ENCODE results near the gene AGAP1.
"Not testable (repeated sequence)": the region's sequence is repeated elsewhere in the genome, so short reads cannot be mapped to it uniquely, and the experiment has no call there.

Gene AGAP1

DNA sequence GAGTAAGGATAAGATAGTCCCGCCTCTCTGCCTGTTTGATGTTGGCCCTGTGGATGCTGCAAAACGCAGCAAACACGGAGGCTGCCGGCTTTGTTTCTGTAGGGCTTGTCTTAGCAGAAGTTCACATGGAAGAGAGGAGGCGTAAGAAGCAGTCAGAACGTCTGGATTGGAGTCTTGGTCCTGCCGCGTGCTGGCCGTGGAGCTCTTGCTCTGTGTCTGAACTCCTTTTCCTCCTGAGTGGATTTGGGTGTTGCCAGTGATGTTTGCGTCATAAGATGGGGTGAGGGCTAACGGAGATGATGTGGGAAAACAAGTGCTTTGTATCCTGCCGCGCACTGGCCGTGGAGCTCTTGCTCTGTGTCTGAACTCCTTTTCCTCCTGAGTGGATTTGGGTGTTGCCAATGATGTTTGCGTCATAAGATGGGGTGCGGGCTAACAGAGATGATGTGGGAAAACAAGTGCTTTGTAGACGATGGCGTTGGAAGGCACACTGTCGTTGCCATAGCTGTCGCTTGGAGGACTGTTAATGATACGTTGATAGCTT, 240.9 kb downstream of the AGAP1 start:
- no peak for DNase-seq (ENCODE audit: low read depth in 3 of 3)

DNA sequence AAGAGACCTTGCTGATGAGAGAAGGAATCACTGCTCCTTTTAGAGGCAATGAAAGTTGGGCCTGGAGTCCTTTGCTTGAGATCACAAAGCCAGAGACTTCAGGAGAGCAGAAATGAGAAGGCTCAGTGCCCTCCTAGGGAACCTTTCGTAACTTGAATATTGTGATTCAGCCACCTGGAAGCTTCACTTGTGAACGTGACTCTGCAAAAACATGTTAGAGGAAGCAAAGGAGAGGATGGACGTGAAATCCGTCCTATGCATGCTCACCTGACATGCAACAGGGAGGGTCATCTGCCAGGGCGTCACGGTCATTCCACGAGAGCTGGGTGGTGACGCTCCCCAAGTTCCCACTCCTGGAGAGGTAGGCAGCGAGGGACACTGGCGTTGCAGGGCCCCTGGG, 243.6 kb downstream of the AGAP1 start:
- DNase-seq (ENCODE audit: low read depth in 3 of 3): no peak

DNA sequence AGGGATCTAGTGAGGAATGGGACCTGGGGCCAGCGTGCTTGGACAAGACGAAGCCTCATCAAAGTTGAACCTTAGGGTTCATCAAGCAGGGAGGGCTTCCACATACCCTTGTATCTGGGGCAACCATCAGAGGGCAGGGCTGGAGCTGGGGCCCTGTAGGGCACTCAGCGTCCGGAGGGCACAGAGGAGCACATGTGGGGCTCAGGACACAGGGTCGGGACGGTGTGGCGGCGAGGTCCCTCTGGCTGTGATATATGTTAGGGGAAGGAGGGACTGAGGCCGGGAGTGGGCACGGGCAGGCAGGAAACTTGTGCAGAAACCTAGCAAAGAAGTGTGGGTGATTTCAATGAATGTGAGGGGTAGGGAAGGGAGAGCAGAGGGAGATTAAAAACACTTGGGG, 244.0 kb downstream of the AGAP1 start:
- DNase-seq (ENCODE audit: low read depth in 3 of 3): no peak

DNA sequence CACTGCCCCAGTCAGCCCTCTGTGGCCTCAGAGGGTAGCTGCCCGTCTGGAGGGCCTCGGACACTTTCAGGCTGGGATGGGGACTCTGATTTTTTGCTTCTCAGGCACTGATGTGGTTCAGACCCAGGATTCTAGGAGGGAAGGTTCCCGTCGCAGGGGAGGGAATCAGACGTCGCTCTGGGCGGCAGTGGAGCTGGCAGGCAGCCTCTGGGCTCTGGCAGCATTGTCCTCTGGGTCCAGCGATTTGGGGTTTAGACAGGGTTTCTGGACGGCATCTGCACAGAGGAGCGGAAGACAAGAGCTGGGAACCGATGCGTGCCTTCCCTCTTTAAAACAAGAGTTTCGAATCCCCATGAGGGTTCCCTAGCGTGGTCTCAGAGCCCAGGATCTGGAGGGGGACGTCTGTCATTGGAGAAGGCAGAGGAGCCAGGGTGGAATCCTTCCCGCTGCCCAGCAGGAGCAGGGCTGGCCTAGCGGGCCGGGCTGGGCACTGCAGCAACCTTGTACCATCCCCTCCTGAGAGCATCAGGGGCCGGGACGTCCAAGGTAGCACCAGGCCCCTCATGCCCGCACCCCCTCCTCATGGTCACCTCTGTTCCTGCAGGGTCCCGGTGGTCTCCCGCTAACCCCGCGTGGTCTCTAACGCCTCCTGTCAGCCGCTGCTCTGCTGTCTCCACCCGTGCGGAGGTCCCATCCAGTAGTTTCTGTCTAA, 246.0 kb downstream of the AGAP1 start:
- no peak for DNase-seq (ENCODE audit: low read depth in 3 of 3)

DNA sequence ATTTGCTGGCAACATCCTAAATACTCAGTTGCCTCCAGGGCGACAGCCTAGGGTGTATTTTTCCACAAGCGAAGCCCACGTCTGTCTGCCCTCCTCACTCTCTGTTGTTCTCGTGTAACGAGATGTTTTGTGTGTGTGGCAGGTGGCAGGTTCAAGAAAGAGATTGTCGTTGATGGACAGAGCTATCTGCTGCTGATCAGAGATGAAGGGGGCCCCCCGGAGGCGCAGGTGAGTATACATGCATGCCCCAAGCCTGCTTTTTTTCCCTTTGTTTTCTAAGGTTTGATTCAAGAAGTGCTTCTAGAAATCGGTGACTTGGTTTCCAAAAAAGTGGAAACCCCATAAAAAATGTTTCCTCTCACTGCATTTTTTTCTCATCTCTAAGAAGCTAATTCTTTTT, 247.0 kb downstream of the AGAP1 start:
- no peak for DNase-seq (ENCODE audit: low read depth in 3 of 3)

DNA sequence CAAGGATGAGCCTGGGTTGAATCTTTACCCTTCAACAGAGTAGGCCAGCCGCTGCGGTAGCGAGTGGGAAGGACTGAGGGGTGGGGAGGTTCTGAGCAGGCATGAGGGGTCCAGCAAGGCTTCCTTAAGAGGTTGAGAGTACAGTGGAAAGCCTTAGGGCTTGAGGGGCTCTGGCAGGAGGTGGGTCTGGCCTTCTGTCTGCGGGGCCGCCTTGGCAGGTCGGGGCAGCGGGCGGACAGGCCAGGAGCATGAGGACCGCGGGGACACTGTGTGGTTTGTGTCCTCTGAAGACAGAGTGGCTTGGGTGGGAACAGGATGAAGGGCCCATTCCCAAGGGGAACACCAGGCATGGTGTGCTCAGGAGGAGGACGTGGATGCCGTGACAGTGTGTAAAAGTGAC, 250.3 kb downstream of the AGAP1 start:
- DNase-seq (ENCODE audit: low read depth in 3 of 3): no peak

DNA sequence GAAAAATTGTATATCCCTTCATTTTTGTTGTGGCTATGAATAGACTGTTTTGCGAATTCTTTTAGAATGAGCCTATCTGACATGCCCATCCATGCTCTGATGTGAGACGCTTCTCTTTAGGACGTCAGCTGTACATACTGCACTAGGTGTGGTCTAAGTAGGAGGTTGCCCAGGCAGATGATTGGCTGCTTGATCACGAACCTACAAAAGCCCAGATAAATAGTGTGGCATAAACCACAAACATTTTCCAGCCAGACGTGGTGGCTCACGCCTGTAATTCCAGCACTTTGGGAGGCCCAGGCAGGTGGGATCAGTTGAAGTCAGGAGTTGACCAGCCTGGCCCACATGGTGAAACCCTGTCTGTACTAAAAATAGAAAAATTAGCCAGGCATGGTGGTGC, 251.8 kb downstream of the AGAP1 start:
- no peak for DNase-seq (ENCODE audit: low read depth in 3 of 3)

DNA sequence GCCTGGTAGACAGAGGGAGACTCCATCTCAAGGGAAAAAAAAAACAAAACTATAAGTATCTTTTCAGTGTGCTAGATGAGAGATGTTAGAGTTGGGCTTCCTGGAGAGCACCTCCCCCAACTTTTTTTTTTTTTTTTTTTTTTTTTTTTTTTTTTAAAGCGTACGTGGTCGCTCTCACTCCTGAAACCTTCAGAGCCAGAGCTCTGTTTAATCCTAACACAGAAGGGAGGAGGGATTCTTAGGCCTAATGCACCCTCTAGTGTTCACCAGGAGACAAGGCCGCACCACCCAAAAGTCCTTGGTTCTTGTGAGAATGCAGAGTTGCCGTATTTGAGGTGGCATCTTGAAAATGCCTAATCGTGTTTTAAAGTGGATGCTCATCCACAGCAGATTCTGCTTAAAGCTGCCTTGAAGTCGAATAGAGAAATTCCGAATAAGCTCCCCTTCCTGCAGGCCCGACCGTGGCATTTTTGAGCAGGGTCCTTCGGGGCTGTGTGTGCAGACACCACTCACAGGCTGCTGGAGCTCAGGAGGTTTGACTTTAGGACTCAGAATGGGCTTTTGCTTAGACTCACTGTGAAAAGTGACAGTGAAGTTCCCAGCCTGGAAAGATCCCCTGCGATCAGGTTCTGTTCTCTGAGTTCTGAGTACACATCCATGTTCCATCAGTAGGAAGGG, 252.6 kb downstream of the AGAP1 start:
- DNase-seq (ENCODE audit: low read depth in 3 of 3): peak; percentile 16 to 25 (median 18)

DNA sequence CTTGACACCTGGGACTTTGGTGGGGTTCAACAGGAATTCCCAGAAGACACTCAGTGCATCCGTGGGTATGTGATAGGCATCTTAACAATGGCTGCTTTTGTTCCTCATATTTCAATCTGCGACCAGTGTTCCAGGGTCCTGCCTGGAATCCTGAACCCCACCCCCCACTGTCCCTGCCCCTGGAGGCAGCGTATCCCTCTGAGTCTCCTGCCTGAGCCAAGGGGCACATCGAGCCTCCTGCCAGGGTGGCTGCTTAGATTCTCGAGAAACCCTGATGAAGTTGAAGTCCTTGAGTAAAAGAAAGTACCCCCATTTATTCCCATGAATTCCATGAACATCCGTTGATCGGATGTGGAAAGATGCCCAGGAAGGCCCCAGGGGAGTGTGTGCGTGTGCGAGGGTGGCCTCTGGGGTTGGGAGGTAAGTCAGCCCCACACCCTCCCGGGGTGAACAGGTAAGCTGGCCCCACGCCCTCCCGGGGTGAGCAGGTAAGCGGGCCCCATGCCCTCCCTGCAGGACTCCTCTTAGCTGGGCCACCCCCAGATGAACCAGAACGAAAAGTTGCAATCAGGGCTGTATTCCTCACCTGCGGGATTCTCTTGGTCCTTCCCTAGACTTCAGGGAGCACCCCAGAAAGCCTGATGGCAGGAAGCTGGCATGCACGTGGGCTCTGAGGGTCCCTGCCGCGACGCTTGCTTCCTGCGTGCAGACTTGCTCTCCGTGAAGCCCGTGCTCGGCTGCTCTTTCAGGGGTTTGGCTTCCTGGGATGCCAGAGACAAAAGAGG, 253.3 kb downstream of the AGAP1 start:
- no peak for DNase-seq (ENCODE audit: low read depth in 3 of 3)

DNA sequence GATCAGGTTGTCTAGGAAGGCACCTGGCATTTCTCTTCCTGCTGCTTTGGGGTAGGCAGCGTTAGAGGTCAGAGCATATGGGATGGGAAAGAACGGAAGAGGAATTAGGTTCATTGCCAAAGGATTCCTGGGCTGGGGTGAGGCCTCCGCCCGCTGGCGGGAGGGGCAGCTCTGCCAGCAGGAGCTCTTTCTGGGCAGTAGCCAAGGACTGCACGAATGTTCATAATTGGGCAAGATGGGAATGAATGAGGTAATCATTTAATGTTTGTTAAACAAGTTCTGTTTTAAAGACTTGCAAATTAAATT, 253.9 kb downstream of the AGAP1 start:
- no peak for DNase-seq (ENCODE audit: low read depth in 3 of 3)

DNA sequence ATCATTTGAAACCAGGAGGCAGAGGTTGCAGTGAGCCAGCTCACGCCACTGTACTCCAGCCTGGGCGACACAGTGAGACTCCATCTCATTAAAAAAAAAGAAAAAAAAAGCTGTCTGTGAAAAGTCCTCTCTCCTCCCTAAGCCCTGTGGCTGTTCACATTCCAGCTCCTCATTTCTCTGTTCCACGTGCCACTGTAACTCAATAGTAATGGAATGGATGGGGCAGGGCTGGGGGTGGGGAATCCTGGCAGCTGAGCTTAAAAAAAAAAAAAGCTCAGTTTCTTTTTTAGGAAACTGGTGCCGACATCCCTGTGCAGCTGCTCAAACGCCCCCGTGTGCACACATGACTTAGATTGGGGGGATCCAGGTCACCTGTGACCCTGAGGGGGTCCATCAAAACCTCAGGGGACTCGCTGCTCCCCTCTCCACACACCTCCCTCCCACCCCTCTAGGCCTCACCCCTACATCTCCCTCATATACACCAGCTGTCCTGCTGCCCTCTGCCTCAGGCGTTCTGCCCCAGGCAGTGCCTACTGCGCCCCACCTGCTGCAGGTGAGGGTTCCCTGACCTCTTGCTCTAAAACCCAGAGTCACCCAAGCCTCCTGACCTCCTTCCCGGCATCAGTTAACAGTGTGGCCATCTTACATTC, 255.4 kb downstream of the AGAP1 start:
- DNase-seq (ENCODE audit: low read depth in 3 of 3): no peak

DNA sequence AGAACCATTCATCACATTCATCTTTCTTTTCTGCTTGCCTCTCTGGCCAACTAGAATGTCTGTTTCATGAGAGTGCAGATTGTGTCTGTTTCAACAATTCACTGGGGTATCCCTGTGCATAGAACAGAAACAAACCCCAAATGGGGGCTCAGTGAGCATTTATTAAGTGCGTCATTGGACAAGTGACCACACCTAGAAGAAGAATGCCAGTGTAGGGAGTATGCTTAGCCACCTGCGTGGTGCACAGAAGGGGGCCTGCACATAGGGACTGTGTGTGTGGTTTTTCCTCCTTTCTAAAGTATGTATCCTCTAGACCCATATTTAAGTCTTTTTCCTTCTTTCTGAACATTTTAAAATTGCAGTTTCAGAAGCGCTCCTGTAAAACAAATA, 255.9 kb downstream of the AGAP1 start:
- DNase-seq (ENCODE audit: low read depth in 3 of 3): no peak

DNA sequence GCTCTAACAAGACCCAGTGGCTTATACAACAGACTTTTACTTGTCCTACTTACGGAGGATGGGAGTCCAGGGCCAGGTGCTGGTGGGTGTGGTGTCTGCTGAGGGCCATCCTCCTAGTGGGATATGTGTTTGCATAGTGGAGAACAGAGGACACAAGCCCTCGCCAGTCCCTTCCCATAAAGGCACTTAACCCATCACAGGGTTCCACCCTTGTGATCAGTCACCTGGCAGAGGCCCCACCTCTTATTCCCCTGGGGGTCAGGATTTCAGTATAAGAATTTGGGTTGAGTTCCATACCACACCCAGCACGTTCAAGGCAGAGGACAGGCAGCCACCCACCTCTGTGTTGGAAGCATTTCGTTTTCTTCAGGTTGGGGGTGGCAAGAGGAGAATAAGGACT, 259.0 kb downstream of the AGAP1 start:
- DNase-seq (ENCODE audit: low read depth in 3 of 3): no peak

DNA sequence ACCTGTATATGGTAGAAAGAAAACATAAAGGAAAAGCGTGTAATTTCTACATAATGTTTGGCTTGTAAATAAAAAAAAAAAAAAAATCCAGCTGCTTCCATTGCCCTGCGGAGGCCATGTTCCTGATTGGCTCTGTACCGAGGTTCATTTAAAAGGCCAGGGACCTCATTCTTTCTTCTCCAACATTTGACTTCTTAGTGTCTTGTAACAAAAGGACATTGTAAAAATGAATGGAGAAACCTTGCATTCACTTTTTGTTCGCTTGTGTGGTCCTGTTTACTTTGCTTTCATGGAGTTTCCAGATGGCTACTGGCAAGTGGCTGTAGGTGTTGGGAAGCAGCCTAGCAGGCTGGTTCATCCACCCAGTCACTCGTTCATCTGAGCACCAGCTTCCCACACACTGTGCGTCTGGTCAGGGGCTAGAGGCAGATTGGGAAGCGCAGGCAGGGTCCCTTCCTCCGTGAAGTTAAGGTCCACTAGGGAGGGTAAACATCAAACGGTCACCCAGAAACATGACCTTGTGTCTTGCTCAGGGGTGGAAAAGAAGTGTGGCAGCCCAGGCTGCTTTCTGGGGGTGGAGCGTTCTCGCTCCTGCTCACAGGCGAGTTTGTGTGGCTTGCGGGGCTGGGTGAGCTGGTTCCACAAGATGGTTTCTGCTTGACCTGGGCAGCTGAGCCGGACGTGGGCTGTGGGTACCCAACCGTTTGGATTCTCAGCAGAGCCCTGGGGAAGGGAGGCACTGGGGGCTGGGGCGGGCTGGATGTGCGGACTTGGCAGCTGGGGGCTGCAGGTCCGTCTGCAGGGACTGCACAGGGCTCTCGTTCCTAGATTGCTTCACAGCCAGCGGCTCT, 260.7 kb downstream of the AGAP1 start:
- DNase-seq (ENCODE audit: low read depth in 3 of 3): no peak

DNA sequence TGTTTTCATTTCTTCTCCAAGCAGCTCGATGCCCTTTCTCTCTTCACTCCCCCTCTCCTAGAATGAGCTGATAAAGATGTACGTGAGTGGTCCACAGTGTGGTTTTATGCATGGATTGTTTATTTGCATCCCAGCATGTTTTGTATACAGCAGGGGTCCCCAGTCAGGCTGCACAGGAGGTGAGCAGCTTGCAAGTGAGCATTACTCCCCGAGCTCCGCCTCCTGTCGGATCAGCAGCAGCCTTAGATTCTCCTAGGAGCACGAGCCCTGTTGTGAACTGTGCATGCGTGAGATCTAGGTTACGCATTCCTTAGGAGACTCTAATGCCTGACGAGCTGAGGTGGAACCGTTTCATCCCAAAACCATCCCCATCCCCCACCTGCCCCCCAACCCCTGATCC, 262.6 kb downstream of the AGAP1 start:
- DNase-seq (ENCODE audit: low read depth in 3 of 3): no peak

DNA sequence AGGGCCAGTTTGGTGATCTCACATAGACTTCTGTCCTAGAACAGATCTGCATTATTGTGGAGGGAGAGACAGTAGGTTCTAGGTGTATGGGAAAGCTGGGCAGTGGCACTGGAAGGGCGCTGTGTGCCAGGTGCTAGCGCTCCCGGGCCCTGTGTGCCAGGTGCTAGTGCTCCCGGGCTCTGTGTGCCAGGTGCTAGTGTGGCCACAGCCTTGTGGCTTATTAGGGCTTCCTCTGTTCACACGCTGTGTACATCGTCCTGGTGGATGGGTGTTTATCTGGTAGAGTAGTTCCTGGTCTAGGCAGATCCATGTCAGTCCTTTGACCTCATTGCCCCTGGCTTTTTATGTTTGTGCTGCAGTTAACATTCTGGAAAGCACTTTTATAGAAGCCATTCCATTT, 263.4 kb downstream of the AGAP1 start:
- DNase-seq (ENCODE audit: low read depth in 3 of 3): no peak

DNA sequence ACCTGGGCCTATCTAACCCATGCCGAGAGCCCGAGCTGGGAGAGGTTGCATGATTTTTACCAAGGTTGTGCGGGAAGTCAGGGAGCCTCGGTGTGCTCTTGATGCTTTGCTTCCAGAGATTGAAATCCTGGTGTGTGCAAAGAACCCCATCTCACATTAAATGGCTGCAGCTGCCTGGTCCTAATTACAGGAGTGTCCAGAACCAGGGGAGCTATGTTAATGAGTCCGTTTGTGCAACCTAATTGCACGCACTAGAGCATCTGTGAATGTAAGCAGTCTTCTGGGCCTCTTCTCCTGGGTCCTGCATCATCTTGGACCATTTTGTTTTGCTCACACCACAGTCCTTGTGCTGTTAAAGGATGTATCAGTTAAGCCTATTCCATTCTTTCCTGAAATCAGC, 263.8 kb downstream of the AGAP1 start:
- DNase-seq (ENCODE audit: low read depth in 3 of 3): no peak

DNA sequence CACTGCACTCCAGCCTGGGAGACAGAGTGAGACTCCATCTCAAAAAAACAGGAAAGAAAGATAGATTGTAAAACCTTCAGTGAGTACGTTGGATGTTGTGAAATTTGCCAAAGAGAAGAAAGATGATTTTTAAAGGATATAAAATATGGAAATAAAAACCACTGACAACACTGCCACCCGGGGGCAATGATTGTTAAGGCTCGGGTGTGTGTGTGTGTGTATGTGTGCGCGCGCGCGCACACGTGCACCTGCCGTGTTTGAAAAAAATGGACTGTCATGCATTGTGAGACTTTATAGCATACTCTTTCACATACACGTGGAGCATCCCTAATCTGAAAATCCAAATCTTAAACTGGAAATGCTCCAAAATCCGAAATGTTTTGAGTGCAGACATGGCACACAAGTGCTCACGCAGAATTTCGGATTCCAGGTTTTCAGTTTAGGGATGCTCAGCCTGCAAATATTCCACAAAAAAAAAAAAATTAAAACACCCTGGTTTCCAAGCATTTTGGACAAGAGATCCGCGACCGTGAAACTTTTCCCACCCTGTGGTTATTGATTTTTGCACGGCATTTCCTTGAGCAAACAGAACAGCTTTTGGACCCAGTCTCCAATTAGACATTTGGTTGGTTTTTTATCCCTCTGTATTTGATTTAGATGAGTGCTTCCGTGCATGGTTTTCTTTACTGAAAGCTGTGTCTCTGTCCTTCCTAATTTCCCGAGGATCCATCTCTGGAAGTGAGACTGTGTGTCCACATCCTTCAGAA, 269.2 kb downstream of the AGAP1 start:
- no peak for DNase-seq (ENCODE audit: low read depth in 3 of 3)

DNA sequence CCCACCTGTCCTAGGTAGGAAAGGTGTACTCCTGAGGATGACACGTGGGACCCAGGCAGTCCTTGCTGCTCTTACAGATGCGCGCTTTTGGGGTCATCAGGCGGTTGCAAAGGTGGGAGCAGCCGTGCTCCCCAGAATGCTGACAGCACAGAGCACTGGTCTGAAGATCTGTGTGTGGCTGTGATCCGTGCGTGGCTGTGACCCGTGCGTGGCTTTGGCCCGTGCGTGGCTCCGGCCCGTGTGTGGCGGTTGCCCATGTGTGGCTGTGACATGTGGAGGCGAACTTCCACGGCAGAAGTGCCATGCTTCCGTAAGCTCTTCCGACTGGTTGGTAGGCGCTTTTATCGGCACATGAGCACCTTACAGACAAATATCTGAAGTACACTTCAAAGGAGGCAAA, 270.0 kb downstream of the AGAP1 start:
- DNase-seq (ENCODE audit: low read depth in 3 of 3): no peak

DNA sequence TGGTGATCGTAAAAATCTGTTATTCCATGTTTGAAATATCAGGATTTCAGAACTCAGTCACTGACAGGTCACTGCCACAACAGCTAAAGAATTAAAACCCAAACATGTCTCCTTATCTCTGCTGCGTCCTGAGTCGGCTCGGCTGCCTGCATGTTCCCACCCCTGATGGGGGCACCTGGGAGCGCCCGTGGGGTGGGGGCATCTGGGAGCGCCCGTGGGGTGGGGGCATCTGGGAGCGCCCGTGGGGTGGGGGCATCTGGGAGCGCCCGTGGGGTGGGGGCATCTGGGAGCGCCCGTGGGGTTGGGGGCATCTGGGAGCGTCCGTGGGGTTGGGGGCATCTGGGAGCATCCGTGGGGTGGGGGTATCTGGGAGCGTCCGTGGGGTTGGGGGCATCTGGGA, 270.6 kb downstream of the AGAP1 start:
- DNase-seq (ENCODE audit: low read depth in 3 of 3): not testable (repeated sequence)

Data from stimulated activated CD4-positive, alpha-beta T cell treated with anti-CD3 and anti-CD28 coated beads, TNF-alpha, amount 100 ng/mL, for 48 hours (primary cell).